GM19328 (cell line): ENCODE data around the gene FBXW11.
"Not testable (repeated sequence)": the region's sequence is repeated elsewhere in the genome, so short reads cannot be mapped to it uniquely, and the experiment has no call there.

Source experiments
- ATAC-seq: cut with Tn5 transposase; IDR thresholded peaks from one replicate; pipeline ENCODE4 v1.9.1; 2021; ENCODE audit warnings: mild to moderate bottlenecking, moderate library complexity; ENCODE audit not compliant: unreplicated experiment

Gene FBXW11

DNA sequence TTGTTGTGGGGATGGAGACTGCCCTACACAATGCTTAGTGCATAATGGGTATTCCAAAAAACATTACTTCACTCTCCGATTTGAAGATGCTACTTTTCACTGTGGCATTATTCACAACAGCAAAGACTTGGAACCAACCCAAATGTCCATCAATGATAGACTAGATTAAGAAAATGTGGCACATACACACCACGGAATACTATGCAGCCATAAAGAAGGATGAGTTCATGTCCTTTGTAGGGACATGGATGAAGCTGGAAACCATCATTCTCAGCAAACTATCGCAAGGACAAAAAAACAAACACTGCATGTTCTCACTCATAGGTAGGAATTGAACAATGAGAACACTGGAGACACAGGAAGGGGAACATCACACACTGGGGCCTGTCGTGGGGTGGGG lies 90.7 kb downstream of the FBXW11 start:
- ATAC-seq = not testable (repeated sequence)

DNA sequence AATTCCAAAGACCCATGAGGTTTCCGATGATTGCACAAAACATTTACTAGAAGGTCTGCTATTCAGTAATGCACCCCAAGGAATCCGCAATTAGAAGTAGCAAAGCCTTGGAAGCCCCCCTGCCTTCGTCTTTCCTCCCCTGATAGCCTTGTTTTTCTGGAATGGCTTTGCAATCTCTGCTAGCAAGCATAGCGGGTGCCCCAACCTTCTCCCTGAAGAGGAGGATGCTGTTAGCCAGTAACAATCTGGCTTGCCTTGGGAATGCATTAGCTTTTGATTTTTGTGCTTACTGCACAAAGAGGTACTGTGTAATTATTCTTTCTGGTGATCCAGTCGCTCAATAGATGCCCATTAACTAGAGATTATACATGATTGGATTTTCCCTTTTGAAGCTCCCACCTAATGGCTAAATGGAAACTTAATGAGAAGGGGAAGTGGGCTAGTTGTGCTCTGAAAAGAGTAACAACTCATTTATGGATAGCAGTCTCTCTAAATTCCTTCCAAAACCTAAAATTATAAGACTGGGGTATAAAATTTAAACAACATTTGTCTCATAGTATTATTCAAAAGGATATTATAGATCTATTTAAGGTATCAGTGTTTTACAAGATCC lies 91.6 kb downstream of the FBXW11 start:
- ATAC-seq = no peak

DNA sequence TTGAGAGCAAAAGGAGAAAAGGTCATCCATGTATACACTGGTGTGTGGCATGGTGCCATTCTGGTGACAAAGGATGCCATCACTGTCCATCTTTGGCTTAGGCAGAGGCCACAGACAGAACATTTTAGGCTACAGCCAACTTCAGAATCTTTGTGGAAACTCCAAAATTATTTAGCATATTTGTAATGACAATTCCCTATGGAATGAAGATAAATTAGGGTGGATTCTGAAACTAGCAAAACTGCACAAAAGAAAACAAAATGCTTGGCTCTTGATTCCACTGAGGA lies 92.5 kb downstream of the FBXW11 start:
- ATAC-seq = no peak

DNA sequence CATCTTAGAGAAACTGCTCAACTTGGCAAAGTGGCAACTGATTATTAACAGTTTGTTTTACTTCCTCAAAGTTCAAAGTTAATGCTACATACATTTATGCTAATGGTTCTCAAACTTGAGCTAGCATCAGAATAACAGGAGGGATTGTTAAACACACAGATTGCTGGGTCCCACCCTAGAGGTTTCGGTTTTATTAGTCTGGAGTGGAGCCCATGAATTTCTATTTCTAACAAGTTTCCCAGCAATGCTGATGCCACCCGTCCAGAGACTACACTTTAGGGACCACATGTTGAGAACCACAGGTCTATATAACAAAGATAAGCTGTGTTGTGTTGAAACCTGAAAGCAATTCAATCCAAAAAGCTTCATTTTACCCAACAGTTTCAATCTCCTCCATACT lies 95.3 kb downstream of the FBXW11 start:
- no peak for ATAC-seq

DNA sequence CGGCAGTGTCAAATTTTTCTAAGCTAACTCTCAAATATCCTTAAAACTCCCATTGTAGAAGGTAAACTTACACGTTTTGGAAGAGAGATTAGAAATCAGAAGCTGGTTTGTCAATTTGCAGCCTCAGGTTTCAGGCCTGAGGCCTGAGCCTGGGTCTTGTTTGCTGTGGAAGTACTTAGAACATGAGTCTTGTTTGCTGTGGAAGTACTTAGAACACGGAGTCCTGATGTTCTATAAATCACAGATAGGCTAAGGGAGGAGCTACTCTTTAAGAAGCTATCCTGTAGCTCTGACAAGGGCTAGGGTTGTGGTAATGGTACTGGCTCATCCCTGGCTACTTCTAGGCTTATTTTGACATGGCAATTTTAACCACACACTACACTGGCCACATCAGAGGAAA lies 97.8 kb downstream of the FBXW11 start:
- ATAC-seq = no peak

DNA sequence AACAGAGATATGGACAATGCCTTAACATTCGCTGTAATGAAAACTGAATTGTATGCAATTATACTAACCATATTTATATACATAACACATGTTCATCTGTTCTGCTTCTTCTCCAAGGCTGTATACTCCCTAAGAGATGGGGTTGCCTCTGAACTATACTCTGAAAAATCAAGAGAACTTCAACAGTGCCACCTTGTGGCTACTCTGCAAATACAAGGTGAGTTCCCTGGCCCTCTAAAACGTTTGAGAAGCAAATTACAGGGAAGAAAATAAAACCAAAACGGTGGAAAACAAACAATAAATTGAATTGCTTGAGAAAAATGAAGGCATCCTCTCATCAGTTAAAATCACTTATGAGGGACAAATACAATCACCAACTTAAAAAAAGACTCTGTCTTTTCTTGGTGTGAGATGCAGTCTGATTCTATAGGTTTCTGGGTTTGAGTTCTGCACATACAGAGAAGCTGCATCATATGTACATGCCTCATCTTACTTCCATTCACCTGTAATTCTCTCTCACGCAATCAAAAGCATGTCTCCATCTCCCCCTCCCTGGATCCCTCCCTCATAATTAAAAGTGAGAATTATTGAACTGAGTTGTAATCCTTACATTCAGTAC lies 98.6 kb downstream of the FBXW11 start:
- no peak for ATAC-seq

DNA sequence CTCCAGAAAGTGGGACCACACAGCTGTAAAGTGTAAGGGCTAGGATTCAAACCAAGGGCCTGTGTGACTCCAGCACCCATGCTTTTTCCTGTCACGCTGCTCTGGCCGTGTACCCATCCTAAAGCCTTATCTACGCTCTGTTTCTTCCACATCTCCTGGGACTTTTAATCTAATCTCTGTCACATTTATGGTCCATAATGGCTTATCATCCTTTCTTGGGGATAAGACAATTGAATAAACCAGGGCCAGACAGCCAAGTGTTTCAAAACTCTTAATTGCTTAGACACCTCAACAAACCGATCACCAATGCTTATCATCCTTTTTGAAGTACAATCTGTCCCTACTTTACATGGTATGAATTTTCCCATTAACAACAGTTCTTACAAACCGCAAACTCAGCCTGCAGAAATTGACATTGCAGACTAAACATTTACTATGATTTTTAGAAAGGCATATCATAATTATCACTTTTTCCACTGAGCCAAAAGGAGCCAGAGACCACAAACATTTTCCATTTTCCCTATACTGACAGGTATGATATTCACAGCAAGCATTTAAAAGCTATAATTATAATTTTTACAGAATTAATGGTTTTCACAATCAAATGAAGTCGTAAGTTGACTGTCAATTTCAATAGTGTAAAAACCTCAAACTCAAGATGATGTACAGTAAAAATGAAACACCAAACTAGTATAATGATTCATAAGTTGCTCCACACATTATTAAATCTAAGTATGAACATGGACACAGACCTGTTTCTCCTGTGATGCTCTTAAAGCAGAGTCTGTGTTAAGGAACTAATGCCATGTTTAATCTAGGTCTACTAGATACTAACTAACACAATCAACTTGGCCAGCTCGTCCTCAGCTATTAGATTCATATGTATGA lies 99.5 kb downstream of the FBXW11 start:
- ATAC-seq = no peak

DNA sequence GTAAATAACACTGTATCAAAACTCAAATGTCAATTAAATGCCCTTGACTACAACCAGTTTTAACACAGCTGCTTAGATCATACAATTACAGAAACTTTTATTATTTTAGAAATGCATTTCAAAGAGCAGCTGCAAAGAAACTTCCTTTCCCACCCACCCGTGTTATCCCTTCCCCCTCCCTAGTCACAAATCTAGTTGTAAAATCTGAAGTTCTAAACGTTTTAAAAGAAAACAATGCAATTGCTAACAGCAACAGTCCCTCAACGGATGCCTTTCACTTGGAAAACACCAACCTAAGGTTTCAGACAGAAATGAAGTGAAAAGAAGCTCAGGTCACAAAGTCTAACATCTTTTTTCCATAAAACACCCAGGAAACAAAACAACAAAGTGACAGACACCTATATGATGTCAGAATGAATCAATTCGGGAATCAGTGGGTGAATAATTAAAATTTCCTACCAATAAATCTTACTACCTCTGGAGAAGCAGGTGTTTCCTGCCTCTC lies 100.3 kb downstream of the FBXW11 start:
- no peak for ATAC-seq

DNA sequence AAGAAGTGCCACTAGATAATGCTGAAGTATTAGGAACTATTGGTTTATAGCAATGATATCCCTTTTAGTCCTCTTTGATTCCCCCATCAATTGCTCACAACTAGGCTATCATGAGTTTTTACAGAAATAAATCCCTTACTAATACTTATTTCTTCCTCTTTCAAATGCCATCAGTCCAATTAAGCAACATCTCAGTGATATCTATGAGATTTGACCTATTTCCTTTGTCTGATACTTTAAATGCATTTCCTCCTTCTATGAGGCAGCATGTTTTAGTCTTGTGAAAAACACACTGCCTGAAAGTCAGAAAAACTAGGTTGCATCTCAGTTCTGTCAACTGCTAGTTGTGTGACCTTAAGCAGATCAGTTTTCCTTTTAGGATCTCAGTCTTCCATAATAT lies 101.6 kb downstream of the FBXW11 start:
- ATAC-seq = no peak

DNA sequence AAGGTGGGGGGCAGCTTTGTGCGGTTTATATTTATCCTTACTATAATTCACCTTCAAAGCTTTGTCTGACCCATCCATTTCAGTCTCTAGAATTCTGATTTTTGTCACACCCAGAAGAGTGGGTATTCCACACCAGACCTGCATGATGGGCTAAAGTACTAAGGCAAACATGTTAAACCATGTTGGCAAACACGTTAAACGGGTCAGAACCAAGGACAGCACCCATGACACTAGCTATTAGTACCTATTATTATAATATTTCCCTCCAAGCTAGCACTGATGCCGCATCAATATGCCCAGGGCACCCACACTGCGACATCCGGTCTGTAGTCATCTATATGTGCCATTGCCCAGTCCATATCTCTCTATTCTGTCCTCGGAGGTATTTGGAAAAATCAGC lies 104.7 kb downstream of the FBXW11 start:
- ATAC-seq = no peak

DNA sequence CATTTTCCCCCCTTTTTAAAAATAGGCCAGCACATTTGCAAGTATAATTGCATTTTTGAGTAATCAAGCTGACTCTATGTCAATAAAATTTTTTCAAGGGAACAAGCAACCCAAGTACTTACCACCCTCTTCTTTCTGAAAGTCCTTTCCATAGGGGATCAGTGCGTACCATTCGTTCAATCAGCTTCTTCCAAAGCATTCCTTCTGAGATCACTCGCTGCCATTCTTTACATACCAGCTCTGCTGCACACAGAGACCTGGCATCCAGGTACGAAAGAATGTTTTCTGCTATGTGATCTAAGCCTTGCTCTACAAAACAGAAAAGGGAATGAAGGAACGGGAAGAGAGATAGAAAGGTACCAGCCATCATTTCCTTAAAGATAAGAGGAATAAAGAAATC lies 106.6 kb downstream of the FBXW11 start:
- no peak for ATAC-seq

DNA sequence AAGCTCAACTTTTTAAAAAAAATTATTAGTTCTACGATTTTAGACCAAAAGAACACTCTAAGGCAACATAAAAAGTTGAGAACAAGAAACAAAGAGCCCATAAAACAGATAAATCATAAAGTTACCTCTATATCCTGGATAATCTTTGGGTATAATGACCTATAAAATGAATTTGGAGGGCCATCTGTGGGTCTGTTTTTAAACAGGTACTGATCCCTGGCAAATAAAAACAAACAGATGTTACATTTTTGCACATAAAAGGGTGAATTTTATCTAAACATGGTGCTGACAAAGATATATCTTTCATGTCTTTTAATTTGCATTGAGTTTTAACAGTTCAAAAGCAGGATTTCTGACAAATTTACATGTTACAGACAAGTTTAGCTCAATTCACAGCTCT lies 107.6 kb downstream of the FBXW11 start:
- ATAC-seq = no peak

DNA sequence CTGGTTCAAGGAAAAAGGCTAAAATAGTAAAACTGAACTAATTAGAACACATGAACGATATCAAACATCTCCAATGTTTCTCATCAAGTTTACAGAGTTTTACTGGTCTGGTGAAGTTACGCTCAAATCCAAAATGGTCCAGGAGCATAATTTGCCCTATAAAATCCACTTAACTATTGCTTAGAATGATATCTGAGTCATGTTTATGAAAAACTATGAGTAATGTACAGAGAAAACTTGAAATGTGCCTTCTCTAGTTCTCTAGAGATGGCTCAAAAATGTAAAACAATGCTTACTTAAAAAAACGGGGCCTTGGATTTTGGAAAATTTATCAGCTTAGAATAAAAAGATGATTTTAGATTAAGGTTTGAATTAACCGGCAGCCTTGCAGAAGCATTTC lies 108.1 kb downstream of the FBXW11 start:
- no peak for ATAC-seq

DNA sequence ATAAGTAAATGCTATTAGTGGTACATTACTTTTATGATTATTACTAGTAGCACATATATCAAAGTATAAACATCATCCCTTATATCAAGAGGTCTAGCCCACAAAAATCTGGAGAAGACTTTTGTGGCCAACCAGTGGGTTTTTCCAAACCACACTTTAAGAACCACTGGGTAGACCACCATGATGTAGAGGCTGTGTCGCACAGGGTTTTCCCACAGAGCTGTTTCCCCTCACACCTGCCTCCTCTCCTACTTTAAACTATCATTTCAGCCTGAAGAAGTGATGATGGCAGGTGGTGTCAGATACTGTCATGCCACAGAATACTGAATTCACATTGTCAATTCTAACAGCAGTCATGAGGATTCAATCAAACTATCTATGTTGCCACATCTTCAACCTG lies 109.2 kb downstream of the FBXW11 start:
- ATAC-seq = no peak

DNA sequence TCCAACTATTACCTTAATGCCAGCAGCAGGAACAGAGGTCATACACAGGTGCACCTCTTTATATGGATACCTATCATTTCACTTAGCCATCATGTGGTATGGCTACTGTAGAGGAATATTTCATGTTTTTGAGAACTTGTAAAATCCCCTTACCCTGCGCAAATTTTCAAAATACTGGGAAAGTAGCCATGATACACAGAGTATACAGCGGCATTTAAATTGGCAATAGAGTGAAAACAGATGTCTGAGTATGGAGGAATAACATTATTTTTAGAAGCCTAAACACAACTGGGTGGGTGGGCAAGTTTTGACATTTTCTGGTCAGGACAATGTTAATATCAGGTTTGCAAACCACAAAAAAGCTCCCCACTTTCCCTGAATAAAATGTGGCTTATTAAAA lies 111.4 kb downstream of the FBXW11 start:
- ATAC-seq = no peak

DNA sequence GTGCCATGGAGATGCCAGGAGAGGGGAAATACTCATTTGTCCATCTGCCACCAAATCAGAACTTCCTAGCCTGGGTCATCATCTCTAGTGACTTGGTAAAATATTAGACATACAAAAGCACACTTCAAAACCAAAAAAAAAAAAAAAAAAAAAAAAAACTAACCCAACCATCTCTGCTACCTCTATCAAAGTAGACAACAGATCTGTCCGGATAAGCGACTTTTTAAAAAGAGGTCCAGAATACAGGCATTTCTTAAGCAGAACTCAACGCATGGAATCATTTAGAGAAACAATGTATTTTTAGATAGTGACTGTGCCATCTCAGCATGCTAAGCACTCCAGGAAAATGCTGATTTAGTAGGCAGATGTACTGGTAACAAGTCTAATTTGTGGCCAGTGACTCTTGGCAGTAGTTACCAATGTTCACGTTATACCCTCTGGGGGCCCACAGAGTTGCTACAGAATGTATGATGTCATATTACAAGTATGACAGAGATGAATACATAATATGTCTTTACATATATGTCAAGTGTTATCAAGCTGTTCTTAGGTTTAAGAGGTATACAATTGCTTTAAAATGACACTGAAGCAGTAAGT lies 113.0 kb downstream of the FBXW11 start:
- no peak for ATAC-seq

DNA sequence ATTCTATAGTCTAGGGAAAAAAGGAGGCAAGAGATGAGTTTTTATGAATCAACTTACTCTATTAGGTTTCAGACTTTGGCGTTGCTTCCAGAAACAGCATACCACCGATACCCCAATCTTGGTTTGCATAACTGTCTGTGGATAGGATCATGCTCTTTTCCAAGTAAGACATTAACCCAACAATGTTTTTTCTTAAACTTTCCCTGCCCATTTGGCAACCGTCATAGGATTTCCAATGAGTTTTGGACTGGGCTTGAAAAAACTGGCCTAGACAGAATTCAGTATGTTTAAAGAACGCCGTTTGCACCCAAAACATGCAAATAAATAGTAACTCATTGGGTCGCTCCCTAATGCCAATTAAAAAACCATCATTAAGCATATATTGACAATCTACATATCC lies 114.8 kb downstream of the FBXW11 start:
- no peak for ATAC-seq

DNA sequence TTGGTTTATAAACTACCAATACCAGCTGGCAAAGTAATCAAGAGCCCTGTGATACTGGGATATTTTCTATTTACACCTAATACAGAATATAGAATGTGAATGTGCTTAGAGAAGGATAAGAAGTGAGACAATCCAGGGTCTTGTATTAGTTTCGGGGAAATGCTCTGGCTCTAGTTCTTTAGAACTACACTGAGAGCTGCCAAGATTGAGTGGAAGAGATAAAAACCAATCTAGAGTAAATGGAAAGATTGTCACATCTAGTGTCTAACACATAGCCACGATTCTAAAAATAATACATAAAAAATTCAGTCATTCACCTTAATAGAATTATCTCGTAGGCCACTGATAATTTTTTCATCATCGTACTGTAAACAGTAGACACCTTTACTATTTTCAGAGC lies 115.3 kb downstream of the FBXW11 start:
- ATAC-seq = no peak

DNA sequence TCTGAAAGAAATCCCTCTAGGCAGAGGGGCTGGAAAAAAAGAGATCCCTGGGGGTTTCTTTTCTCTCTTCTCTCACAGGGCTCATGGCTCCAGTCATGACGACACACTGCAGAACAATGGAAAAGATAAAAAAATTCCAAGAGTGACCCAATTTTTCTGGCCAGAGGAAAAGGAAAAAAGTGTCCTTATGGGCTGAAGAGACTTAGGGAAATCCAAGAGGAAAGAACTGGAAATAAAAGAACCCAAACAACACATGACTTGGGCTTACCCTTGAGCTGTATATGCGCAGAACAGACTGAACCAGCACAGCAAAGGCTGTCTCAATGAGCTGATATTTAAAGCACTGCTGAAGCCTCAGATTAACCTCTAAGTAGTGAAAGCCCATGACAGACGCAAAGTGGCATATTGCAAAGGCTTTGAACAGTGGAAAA lies 118.4 kb downstream of the FBXW11 start:
- ATAC-seq = no peak

DNA sequence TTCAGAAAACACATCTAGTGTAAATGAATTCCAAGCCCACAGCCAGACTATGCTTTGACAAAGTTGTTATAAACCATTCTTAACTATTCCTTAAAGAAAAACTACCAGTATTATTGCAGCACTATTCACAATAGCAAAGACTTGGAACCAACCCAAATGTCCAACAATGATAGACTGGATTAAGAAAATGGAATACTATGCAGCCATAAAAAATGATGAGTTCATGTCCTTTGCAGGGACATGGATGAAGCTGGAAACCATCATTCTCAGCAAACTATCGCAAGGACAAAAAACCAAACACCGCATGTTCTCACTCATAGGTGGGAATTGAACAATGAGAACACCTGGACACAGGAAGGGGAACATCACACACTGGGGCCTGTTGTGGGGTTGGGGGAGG lies 120.4 kb downstream of the FBXW11 start:
- not testable (repeated sequence) for ATAC-seq

DNA sequence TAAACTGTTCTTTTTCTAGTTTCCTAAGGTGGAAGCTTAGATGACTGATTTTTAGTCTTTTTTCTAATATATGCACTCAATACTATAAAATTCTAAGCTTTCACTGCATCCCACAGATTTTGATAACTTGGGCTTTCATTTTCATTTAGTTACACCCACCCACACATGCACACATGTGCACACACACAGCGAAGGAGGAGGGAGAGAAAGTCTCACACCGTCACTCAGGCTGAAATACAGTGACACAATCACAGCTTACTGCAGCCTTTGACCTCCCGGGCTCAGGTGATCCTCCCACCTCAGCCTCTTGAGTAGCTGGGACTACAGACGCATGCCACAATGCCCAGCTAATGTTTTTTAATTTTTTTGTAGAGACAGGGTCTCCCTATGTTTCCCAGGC lies 124.3 kb downstream of the FBXW11 start:
- ATAC-seq = no peak

DNA sequence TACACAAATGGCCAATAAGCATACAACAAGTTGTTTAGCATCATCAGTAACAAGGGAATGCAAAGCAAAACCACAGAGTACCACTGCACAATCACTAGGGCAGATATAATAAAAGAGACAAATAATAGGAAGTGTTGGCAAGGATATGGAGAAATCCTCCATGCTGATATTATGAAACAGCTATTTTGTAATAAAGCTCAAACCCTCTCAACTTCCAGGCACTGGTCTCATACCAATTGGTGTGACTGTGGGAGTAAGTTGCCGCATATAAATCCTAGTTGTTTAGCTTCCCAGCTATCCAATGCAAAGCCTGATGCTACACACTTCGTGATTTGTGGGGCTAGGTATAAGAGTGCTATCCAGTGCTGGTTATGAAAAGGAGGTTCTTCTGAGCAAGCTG lies 132.2 kb downstream of the FBXW11 start:
- ATAC-seq = no peak
